Non-pigmented ciliary epithelial cell (primary cell): ENCODE data around the gene GRIK3.

ENCODE experiments used
- DNase-seq: peaks from one replicate; pipeline ENCODE4 v3.0.0-alpha.2; 2010; ENCODE audit warnings: low read depth

The GRIK3 gene

DNA sequence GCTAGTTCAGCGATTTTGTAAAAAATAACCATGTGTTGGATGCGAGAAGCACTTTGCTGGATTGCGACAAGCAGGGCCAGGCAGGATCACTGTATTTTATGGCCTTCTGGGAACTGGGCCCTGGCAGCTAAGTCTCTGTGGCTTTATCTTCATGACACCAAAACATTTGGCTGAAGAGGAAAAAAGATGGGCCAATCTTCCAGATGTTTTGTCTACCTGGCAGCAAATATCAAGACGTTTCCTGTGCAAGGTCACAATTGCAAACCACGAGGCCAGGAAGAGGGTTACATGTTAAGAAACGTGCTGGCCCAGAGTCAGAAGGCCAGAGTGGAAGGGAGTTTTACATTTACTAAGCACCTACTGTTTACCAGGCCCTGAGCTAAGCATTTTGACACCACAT is 22.1 kb downstream of the GRIK3 start:
- no peak for DNase-seq

- no peak for DNase-seq
Observed at GRCh38 chr1:37010011-37010410, 24.3 kb downstream of the GRIK3 start.

- no peak for DNase-seq
Observed at GRCh38 chr1:37009521-37009920, 24.8 kb downstream of the GRIK3 start.

GRCh38 chr1:37006132-37006868 is 28.0 kb downstream of the GRIK3 start:
- no peak for DNase-seq

DNA sequence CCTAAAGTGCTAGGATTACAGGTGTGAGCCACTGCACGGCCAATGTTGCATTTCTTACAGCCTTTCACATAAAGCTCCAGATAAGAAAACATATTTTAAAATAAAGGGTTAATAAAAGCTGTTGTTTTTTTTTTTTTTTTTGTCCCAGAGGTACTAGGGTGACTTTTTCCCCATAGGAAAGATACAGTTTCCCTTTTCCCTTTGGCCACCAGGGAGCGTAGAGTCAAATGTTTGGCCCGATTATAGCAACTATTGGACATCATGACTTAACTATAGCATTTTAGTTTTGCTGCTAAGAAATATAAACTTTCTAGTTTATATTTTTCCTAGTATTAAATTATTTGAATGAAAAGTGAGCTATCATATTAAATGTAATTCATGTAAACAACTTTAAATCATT is 31.4 kb downstream of the GRIK3 start:
- no peak for DNase-seq

GRCh38 chr1:37001703-37002102 is 32.6 kb downstream of the GRIK3 start:
- no peak for DNase-seq

GRCh38 chr1:36996106-36996505 is 38.2 kb downstream of the GRIK3 start:
- DNase-seq, result no peak

- no peak for DNase-seq
Observed at GRCh38 chr1:36994868-36995267, 39.4 kb downstream of the GRIK3 start.

GRCh38 chr1:36994294-36994693 is 40.0 kb downstream of the GRIK3 start:
- DNase-seq, result no peak

- no peak for DNase-seq
Observed at GRCh38 chr1:36992139-36992943, 42.0 kb downstream of the GRIK3 start.

GRCh38 chr1:36991551-36991950 is 42.8 kb downstream of the GRIK3 start:
- DNase-seq, result no peak

GRCh38 chr1:36990928-36991327 is 43.4 kb downstream of the GRIK3 start:
- no peak for DNase-seq

GRCh38 chr1:36989241-36989640 is 45.1 kb downstream of the GRIK3 start:
- no peak for DNase-seq

DNA sequence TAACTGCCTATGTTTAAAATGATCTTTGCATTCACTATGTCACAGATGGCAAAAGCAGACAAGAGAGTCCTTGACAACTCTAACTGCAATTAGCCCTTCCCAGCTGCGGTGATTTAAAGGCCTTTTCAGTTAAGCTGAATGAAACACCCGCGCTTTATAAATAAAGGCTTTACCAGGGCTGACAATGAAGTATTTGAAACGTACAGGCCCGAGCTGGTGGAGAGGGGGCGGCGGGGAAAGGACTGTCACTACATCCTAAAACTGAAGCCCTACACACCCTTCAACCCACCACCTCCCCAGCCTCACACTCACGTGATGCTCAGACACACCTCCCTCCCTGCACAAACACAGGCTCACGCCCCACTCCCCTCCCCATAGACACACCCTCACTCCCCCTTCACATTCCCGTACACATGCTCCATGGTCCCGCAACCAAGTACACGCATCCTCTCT is 45.5 kb downstream of the GRIK3 start:
- no peak for DNase-seq

DNA sequence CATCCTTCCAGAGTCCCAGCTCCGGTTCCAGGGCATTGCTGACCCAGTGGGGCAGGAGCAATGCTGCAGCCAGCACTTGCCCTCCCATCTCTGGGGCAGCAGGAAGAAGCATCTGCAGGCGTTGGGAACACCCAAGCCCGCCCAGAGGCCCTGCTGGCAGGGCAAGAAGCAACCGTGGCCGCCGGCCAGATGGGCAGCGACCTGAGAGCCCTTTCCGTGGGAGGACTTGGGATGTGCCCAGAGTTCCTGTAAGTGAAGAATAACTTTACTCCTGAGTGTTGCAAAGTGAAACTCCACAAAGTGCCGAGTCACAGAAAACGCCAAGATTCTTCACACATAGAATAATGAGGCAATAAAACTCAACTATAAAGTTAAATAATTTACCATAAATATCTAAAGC is 46.0 kb downstream of the GRIK3 start:
- no peak for DNase-seq

DNA sequence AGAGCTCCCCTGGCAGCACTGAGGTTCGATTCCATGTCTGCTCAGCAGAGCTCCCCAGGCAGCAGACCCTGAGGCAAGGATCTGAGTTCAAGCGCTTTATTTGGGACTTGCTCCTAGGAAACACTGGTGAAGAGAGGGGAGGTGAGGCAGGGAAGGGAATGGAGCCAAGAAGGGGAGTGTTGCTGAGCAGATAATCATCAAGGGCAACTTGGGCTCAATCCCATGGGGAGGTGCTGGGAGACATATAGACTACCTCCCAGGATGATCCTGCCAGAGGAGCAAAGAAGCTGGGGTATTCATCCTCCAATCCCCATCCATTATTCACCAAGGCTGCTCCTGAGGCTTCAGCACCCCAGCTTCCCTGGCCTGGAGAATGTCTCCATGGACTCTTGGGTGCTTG is 47.0 kb downstream of the GRIK3 start:
- DNase-seq, result no peak

- DNase-seq, result no peak
Observed at GRCh38 chr1:36986241-36986985, 47.9 kb downstream of the GRIK3 start.

DNA sequence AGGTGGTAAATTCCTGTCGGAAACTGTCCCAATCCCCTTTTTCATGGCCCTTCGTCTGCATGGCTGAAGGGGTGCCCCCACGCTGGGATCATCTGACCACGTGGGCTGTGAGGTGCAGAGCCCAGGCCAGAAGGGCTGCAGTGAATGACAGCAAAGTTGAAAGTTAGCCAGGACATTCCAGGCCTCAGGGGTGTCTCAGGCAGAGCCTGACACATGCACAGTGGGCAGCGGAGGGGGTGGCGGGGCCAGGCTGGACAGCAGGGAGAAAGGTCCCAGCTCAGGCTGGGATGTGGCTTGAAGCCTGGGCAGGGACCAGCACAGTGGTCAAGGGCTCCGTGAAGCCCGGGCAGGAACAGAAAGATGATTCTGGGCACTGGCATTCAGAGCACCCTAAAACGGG is 49.6 kb downstream of the GRIK3 start:
- no peak for DNase-seq

- no peak for DNase-seq
Observed at GRCh38 chr1:36984026-36984425, 50.3 kb downstream of the GRIK3 start.

DNA sequence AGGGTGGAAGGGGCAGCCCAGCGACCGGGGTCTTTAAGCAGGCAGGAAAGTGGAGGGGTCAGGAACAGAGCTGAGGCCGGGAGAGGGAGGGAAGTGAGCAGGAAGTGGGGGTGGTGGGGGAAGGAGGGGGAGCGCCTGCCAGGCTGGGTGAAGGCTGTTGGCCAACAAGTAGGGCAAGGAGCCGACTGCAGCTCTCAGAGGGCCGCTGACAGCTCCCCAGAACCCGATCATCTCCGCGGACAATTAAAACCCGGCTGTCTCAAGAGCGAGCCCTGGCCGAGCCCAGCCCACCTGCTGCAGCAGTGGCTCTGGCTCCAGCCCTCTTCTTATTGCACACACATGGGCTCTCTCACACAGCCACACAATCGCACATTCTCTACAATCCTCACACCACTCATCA is 51.6 kb downstream of the GRIK3 start:
- no peak for DNase-seq

DNA sequence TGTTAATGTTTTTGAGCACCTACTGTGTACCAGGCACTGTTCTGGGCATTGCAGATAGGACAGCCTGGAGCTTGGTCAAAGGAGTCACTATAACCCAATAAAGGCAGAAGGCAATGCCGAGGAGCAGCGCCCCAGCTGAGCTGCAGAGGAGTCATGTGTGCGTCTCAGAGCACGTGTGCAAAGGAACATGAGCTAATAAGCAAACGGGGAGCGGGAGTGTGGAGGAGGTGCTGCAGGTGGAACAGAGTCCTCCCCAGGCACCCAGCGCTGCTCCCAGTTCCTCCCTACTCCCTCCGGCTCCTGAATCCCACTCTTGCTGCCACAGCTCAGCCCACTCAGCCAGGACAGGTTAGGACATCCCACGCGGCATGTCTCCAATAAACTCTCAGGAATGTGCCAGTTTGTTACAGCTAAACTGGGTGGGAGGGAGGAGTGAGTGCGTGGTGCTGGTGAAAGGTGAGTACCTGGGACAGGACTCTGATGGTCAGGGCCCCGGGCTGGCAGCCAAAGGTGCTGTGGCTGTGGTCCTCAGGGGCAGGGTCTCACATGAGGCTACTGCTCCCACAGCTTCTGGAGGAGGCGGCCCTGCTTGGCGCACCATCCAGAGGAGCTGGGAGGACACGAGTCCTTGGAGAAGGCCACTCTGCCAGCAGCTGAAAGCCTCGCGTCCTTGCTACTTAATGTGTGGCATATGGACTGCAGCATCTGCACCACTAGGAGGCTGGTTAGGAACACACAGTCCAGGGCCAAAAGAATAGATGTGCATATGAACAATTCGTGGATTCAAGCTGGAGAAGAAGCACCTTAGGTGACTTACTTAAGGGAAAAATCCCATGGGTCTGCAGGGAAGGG is 52.3 kb downstream of the GRIK3 start:
- DNase-seq, result no peak

GRCh38 chr1:36981126-36981525 is 53.2 kb downstream of the GRIK3 start:
- no peak for DNase-seq
